ENCODE data around the gene GOLGA6A.
"Not testable (repeated sequence)": the region's sequence is repeated elsewhere in the genome, so short reads cannot be mapped to it uniquely, and the experiment has no call there.

Gene GOLGA6A

GRCh38 chr15:74055804-74056203 lies 26.5 kb downstream of the GOLGA6A start:
- Histone ChIP-seq H2AFZ (ENCODE audit: low read depth, low read length) (no peak overlapping the region), H3K4me3 (ENCODE audit: low read length) (no peak overlapping the region), H3K27me3 (ENCODE audit: insufficient read depth, low read length) (peaks cover 21% of the 10 kb centered on the region), H3K9me3 (ENCODE audit: low read length) (no peaks in the 10 kb centered on the region), H3K4me1 (ENCODE audit: insufficient read depth, low read length) (peaks cover 3% of the 10 kb centered on the region), H3K36me3 (ENCODE audit: insufficient read depth, low read length) (no peaks in the 10 kb centered on the region)

GRCh38 chr15:74053941-74054529 lies 28.3 kb downstream of the GOLGA6A start:
- Histone ChIP-seq H2AFZ (ENCODE audit: low read depth, low read length) (no peak overlapping the region), H3K27me3 (ENCODE audit: insufficient read depth, low read length) (peaks cover 5% of the 10 kb centered on the region), H3K36me3 (ENCODE audit: insufficient read depth, low read length) (no peaks in the 10 kb centered on the region), H3K4me3 (ENCODE audit: low read length) (no peak overlapping the region), H3K4me1 (ENCODE audit: insufficient read depth, low read length) (peaks cover 3% of the 10 kb centered on the region), H3K9me3 (ENCODE audit: low read length) (no peaks in the 10 kb centered on the region)

- no peaks in the 10 kb centered on the region for H3K36me3 ChIP-seq (ENCODE audit: insufficient read depth, low read length)
- H2AFZ ChIP-seq (ENCODE audit: low read depth, low read length), result no peak overlapping the region
- H3K4me3 ChIP-seq (ENCODE audit: low read length), result no peak overlapping the region
Observed at GRCh38 chr15:74053517-74053916, 28.8 kb downstream of the GOLGA6A start.

GRCh38 chr15:74052271-74053260 lies 29.8 kb downstream of the GOLGA6A start:
- H2AFZ ChIP-seq (ENCODE audit: low read depth, low read length); H3K27me3 ChIP-seq (ENCODE audit: insufficient read depth, low read length); H3K9me3 ChIP-seq (ENCODE audit: low read length); H3K4me1 ChIP-seq (ENCODE audit: insufficient read depth, low read length); H3K36me3 ChIP-seq (ENCODE audit: insufficient read depth, low read length); H3K4me3 ChIP-seq (ENCODE audit: low read length): not testable (repeated sequence)

More at GRCh38 chr15:74053517-74053916, 28.8 kb downstream of the GOLGA6A start:
- H3K27me3 ChIP-seq (ENCODE audit: insufficient read depth, low read length), result peaks cover 5% of the 10 kb centered on the region
- peaks cover 3% of the 10 kb centered on the region for H3K4me1 ChIP-seq (ENCODE audit: insufficient read depth, low read length)
- no peaks in the 10 kb centered on the region for H3K9me3 ChIP-seq (ENCODE audit: low read length)

GRCh38 chr15:74050556-74051234 lies 31.7 kb downstream of the GOLGA6A start:
- H3K9me3 ChIP-seq (ENCODE audit: low read length), result no peaks in the 10 kb centered on the region
- no peak overlapping the region for H3K4me3 ChIP-seq (ENCODE audit: low read length)
- H2AFZ ChIP-seq (ENCODE audit: low read depth, low read length), result no peak overlapping the region
- peaks cover 3% of the 10 kb centered on the region for H3K4me1 ChIP-seq (ENCODE audit: insufficient read depth, low read length)
- no peaks in the 10 kb centered on the region for H3K36me3 ChIP-seq (ENCODE audit: insufficient read depth, low read length)
- H3K27me3 ChIP-seq (ENCODE audit: insufficient read depth, low read length), result no peaks in the 10 kb centered on the region

- Histone ChIP-seq H2AFZ (ENCODE audit: low read depth, low read length) (no peak overlapping the region), H3K27me3 (ENCODE audit: insufficient read depth, low read length) (no peaks in the 10 kb centered on the region), H3K36me3 (ENCODE audit: insufficient read depth, low read length) (no peaks in the 10 kb centered on the region), H3K4me3 (ENCODE audit: low read length) (no peak overlapping the region), H3K9me3 (ENCODE audit: low read length) (no peaks in the 10 kb centered on the region), H3K4me1 (ENCODE audit: insufficient read depth, low read length) (peaks cover 3% of the 10 kb centered on the region)
Observed at GRCh38 chr15:74050127-74050526, 32.2 kb downstream of the GOLGA6A start.

GRCh38 chr15:74046275-74046674 lies 36.1 kb downstream of the GOLGA6A start:
- H3K27me3 ChIP-seq (ENCODE audit: insufficient read depth, low read length), result no peaks in the 10 kb centered on the region
- no peak overlapping the region for H2AFZ ChIP-seq (ENCODE audit: low read depth, low read length)
- H3K4me1 ChIP-seq (ENCODE audit: insufficient read depth, low read length), result no peaks in the 10 kb centered on the region
- H3K36me3 ChIP-seq (ENCODE audit: insufficient read depth, low read length), result no peaks in the 10 kb centered on the region
- no peak overlapping the region for H3K4me3 ChIP-seq (ENCODE audit: low read length)
- no peaks in the 10 kb centered on the region for H3K9me3 ChIP-seq (ENCODE audit: low read length)

- H3K9me3 ChIP-seq (ENCODE audit: low read length), result no peaks in the 10 kb centered on the region
- no peaks in the 10 kb centered on the region for H3K27me3 ChIP-seq (ENCODE audit: insufficient read depth, low read length)
- H3K4me3 ChIP-seq (ENCODE audit: low read length), result no peak overlapping the region
- no peaks in the 10 kb centered on the region for H3K36me3 ChIP-seq (ENCODE audit: insufficient read depth, low read length)
- H2AFZ ChIP-seq (ENCODE audit: low read depth, low read length), result no peak overlapping the region
- H3K4me1 ChIP-seq (ENCODE audit: insufficient read depth, low read length), result no peaks in the 10 kb centered on the region
Observed at GRCh38 chr15:74045636-74046274, 36.6 kb downstream of the GOLGA6A start.

- H3K36me3 ChIP-seq (ENCODE audit: insufficient read depth, low read length), result no peaks in the 10 kb centered on the region
- no peak overlapping the region for H3K4me3 ChIP-seq (ENCODE audit: low read length)
- no peaks in the 10 kb centered on the region for H3K27me3 ChIP-seq (ENCODE audit: insufficient read depth, low read length)
- H3K9me3 ChIP-seq (ENCODE audit: low read length), result no peaks in the 10 kb centered on the region
- H2AFZ ChIP-seq (ENCODE audit: low read depth, low read length), result no peak overlapping the region
- H3K4me1 ChIP-seq (ENCODE audit: insufficient read depth, low read length), result no peaks in the 10 kb centered on the region
Observed at GRCh38 chr15:74045184-74045583, 37.2 kb downstream of the GOLGA6A start.

GRCh38 chr15:74044267-74045110 lies 37.9 kb downstream of the GOLGA6A start:
- Histone ChIP-seq H3K9me3 (ENCODE audit: low read length) (no peaks in the 10 kb centered on the region), H2AFZ (ENCODE audit: low read depth, low read length) (no peak overlapping the region), H3K4me1 (ENCODE audit: insufficient read depth, low read length) (no peaks in the 10 kb centered on the region), H3K36me3 (ENCODE audit: insufficient read depth, low read length) (no peaks in the 10 kb centered on the region), H3K4me3 (ENCODE audit: low read length) (no peak overlapping the region), H3K27me3 (ENCODE audit: insufficient read depth, low read length) (no peaks in the 10 kb centered on the region)

GRCh38 chr15:74043425-74044266 lies 38.7 kb downstream of the GOLGA6A start:
- Histone ChIP-seq H3K36me3 (ENCODE audit: insufficient read depth, low read length) (no peaks in the 10 kb centered on the region), H3K4me3 (ENCODE audit: low read length) (no peak overlapping the region), H3K9me3 (ENCODE audit: low read length) (no peaks in the 10 kb centered on the region), H2AFZ (ENCODE audit: low read depth, low read length) (no peak overlapping the region), H3K4me1 (ENCODE audit: insufficient read depth, low read length) (no peaks in the 10 kb centered on the region), H3K27me3 (ENCODE audit: insufficient read depth, low read length) (no peaks in the 10 kb centered on the region)
